Activated CD4-positive, alpha-beta T cell treated with anti-CD3 and anti-CD28 coated beads for 4 hours (primary cell): Measurements from ENCODE around the gene BCR.

ENCODE experiments used
- DNase-seq, 2 donors: peaks; one replicate each; pipeline ENCODE4 v3.0.0-alpha.2; 2020

The BCR gene

DNA sequence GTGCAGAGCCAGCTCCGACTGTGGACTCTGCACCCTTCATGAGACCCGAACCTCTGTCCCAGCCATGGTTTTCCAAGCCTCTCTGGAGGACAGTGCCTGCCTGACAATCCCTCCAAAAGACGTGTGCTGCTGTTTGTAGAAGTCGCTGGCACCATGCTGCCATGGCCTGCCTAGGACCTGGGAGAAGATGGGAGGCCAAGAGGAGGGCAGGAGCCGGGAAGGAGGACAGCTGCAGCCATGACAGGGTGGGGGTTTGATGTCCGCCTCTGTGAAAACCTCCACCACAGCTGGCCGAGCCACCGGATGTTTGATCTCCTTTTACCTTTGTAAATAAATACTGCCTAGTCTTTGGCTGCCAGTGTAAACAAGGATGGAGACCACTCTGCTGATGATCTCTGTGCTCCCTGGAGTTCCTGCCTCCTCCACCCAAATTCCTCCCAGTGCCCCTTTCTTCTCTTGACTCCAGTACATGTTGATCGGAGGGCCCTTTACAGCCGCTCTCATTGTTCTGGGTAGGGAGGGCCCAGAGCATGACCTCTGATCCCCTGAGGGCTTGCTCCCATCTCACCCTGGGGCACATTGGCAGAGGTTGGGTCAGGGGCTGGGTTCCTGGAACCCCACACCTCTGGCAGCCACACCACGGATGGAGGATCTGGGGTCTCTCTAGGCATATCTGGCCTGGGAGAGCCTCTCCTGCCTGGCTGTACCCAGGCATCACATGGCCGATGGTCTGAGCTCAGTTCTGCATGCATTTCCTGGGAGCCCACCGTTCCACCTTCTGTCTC, 66.9 kb downstream of the BCR start:
- no peak for DNase-seq

DNA sequence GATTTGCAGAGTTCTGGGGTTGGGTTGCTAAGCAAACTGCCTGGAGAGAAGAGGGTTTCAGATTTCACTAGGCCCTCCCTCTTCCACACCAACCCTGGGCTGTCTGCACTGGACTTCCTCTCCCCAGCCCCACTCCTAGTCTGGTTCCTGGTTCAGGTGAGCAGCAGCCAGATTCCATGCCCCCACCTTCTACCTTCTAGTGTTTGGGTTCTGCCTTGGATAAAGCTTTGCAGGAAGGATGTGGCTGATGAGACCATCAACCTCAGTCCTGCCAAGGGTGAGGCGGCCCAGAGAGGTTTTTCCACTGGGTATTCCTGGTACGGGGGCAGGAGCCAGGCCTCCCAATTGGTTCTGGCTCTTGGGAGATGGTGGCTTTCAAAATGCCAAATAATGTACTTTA, 68.3 kb downstream of the BCR start:
- no peak for DNase-seq

DNA sequence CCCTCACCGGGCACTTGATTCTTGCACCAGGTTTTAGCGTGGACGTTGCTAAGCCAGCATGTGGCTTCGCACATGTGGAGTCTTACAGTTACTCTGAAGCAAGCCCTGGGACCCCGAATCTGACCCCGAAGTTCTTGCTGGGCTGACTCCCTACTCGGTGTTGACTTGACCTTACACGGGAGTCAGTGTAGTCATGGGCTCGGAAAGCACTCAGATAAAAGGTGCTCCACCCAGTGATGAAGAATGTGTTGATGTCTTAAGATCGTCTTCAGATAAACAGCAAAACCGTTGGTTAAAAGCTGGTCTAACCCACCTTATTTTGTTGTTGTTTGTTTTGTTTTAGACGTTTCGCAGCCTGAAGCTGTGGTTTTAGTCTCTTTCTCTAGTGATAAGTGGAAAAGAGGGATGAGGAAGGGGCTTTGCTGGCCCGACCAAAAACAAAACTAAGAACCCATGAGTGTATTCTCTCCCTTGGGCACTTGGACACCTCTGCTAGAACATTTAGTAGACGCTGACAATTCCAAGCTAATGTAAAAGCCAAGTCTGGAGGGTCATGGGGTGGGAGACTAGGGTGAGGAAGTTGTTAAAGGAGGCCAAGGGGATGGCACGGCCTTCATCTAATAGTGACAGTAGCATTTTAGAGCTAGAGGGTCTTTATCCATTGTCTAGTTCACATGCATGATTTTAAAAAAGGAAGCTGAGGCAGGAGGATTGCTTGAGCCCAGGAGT, 69.9 kb downstream of the BCR start:
- no peak for DNase-seq

DNA sequence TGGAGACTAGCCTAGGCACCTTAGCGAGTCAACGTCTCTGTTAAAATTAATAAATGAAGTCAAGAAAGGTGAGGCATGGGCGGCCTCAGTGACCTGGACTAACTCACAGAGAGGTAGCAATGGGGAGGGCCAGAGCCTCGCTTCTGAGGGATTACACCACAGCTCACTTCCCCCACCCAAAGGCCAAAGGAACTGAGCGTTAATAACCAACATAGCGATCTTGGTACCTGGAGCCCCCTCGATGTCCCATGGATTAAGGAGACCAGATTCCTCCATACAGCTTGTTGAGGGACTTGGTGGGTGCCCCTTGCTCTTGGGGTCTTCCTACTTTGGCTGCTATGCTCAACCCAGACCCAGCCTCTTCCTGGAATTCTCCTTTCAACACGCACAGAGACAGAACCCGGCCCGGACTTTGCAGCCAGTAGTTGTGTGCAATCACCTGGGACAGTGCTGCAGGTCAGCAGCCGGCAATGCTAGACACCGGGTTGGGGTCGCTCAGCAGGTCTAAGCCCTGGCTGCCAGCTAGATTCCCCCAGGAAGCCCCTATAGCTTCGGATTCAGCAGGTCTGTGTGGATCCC, 70.6 kb downstream of the BCR start:
- no peak for DNase-seq

DNA sequence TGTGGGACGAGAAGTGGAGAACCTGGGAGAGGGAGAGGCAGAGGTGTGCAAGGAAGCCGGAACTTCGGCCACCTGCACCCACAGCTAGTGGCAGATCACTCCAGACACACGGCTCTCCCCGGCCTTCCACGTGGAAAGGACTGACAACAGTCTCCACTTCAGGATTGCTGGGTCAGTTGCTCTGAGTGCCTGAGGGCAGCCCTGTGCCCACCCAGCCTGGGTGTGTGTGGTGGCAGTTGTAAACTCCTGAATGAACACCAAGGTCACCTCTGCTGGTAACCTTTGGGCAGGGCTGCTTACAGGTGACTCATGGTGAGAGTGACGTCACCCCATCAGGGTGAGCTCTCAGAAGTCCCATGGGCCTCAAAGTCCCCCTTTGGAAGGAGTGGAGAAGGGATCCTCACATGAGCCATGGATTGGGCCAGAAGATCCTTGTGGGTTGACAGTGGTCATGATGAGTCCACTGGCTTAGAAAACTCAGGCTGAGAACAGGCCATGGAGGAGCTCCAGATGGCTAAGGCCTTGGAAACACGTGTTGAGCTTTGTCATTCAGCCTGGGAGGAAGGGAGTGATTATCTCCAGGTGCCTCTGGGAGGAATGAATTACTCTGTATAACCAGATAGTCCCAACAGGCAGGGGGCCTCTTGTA, 71.3 kb downstream of the BCR start:
- DNase-seq: peak; percentile 22 to 25

DNA sequence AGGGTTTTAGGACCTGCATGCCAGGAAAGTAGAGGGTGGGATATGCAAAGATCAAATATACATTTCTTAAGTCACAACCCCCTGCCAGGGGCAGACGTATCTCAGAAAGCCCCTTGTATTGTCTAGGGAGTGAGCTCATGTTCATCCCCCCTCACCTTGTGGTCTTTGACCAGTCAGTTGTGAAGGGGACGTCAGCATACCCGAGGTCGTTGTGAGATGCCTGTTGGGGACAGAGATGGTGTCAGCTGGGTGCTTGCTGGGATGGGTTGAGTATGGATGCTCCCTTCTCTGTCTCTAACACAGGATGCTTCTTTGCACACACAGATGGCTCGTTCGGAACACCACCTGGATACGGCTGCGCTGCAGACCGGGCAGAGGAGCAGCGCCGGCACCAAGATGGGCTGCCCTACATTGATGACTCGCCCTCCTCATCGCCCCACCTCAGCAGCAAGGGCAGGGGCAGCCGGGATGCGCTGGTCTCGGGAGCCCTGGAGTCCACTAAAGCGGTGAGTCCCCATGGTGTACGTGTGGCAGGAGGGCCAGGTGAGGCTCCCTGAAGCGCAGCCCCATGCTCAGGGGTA, 73.3 kb downstream of the BCR start:
- DNase-seq: no peak

DNA sequence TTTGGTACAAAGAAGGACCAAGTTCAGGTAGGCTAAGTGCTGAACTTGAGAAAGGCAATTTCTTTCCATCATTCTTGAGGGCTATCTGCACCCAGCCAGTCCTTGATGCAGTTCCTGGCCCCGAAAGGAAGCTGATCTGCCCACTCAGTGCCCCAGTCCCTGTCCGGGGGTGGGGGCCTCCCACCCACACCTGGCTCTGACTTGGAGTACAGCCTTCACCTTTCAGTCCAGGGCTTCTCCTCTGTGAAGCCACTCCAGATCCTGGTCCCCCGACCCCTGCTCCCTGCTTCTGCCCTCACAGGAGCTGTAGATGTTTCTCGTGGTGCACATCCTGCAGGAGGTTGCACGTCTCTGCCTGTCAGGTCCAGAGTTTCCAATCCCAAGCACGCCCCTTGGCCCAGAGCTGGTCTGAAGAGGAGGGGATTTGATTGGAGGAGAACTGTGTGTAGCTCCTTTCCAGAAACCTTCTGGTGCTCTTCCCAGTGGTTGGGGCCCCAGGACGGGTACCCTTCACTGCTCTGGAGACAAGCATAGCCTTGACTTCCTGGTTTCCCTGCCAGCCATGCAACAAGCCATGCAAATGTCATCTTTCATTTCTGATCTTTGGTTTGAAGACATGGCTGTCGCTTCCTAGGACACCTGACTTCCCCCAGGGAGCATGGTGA, 75.3 kb downstream of the BCR start:
- DNase-seq: no peak

DNA sequence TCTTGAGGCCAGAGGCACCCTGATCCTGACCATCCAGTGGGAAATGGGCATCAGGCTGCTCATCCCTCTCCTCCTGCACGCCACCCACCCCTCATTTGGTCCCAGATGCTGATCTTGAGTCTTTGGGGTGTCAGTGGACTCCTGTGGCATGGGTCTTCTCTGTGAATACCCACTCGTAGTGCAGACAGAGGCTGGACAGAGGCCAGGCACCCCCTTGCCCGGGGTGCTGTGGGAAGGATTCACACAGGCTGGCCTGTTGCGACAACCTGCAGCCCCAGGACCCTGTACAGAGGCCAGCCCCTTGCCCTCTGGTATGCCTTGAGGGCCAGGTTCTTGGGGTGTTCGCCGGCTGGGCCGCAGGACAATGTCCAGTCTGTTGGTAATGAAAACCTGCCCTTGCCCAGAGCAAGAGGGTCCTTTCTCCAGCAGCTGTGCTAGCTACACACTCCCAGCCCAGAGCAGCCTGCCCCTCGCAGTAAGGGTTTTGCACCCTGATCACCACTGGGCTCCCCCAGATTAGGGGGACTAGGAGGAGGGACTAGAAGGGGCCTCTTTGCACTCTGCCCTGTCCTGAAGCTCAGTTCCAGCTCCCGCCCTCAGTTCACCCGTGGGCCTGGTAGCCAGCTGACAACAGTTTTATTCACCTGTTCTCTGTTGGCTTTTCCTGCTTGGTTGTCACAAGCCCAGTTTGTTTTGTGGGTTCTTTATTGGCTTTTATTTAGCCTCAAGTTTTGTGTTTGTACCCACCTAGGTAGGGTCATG, 76.0 kb downstream of the BCR start:
- DNase-seq: no peak

DNA sequence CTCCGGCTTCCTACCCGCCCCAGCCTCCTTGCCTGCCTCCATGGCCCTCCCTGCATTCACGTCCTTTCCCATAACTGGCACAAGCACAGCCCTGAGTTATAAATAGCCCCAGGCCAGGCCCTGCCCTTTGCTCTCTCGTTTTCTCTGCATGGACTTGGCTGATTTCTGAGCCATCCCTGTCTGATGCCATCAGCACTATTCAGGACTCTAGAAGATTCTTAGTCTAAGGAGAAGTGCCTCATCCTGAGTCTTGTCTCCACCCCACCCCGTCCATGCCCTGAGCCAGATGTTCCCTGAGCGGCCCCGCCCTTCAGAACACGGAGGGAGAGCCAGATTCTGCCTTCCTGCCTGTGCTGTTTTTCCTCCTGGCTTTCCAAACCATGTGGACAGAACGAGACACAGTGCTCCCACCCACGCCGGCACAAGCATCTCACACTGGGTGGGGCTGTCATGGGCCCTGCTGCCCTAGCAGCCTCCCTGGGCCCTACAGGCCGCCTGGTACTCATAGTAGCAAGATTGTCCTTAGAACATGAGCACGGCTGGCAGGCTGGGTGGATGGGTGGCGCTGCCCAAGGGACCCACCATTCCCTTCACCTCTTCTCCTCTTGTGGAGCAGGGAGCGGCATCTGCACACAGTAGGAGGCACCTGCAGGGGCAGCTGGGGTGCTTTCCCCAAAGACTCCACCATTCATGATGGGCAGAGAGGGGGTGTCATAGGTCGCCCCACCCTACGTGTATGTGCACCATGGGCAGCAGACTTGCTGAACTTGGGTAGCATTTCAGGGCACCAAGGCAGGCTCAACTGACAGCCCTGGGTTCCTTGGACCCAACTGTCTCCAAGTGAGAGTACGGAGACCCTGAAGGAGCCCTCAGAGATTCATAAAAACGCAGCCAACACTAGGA, 76.9 kb downstream of the BCR start:
- no peak for DNase-seq

DNA sequence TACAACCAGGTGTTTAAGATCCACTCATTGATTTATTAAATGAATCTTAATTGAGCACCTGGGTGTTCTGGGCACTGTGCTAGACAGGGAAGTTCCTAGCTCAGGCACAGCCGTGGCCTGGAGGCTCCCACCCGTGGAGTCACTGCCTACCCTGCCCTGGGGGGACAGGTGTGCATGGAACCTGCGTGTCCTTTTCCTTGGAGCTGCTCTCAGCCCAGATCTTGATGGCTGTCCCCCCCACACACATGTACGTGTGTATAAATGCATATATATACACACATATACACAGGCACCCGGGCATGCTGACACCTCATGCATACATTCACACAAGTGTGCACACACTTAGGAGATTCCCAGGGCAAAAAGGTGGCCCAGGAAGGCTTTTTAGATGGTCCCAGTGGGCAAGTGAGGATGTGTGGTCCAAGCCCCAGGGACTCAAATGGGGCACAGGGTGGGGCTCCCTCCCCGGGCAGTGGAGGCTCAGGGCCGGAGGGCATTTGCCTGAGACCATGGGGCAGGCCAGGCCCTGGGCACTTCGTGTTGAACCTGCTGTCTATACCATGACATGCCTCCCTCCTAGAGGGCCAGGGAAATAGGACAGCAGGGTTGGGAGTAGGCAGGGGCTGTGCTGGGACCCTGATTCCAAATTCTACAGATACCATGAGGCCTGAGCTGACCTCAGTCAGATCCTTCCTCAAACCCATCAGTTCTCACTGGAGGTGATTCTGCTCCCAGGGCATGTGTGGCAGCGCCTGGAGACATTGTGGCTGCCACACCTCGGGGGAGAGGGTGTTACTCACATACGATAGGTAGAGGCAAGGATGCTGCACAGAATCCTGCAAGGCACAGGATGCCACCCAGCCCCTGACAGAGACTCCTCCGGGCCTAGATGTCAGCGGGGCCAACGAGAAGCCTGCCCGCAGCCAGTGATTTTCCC, 77.8 kb downstream of the BCR start:
- no peak for DNase-seq

DNA sequence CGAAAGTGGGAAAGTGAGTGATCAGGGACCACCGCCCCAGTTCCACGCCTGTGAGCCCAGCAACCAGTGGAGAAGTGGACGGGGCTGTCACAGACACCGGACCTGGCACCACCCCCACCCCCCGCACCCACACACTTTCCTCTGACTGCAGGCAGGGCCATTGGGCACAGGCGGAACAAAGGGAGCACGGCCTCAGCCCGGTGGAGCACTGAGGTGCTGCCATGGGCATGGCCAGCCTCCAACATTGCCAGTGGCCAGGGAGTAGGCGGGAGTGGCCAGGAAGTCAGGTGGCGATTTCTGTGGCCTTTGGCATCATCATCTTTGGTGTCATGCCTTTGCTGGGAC, 78.5 kb downstream of the BCR start:
- DNase-seq: no peak

DNA sequence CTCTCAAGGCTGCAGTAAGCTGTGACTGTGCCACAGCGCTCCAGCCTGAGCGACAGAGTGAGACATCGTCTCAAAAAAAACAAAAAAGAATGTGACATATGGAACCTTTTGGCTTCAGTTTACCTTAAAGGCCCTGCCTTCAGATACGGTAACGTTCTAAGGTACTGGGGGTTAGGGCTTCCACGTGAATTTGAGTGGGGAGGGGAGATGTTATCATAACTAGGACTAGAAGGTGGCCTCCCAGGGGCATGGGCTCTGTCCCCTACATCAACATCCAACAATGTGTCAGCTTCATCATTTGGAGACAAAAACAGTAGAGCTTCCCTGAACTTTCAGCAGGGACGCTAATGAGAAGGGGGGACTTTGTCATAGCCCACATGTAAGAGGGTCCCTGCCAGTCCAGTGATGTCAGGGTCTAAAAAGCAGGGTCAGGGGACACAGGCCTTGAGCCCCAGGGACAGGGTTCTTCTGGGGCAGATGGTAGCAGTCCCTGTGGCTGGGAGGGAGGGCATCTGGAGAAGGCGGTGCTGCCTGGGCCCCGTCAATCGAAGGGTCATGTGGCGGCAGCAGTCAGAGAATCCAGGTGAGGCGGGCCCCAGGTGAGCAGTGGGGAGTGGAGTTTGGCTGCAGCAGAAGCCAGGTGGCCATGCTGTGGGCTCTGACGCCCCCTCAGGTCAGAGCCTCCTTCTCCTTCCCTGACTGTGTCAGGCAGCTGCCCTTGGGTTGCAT, 79.8 kb downstream of the BCR start:
- no peak for DNase-seq

DNA sequence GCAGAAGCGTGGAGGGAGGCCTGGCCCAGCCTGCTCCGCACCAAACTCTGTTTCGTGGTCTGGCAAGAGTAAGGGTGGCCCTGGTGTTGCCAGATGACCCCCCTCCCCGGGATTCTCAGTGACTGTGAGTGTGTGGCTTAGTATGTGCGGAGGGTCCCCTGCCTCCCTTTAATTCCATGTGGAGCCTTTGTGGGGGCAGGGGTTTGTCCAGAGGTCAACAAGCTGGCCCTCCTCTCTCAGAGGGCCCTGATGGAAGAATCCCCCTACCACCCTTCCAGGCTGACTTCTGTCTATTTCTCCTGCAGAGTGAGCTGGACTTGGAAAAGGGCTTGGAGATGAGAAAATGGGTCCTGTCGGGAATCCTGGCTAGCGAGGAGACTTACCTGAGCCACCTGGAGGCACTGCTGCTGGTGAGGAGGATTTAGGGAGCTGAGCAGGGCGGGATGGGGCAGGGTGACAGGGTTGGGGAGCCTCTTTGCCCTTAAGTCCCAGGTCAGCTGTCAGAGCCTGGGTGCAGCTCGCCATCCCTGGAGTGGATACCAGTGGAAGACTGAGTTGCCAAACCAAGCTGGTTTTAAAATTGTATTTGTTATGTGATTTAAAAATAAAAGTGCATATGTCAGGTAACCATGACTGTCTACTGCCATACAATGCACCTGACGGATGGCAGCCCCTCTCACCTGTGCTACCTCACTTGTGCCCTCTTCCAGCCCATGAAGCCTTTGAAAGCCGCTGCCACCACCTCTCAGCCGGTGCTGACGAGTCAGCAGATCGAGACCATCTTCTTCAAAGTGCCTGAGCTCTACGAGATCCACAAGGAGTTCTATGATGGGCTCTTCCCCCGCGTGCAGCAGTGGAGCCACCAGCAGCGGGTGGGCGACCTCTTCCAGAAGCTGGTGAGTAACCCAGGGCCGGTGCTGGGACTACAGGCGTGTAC, 80.6 kb downstream of the BCR start:
- no peak for DNase-seq

DNA sequence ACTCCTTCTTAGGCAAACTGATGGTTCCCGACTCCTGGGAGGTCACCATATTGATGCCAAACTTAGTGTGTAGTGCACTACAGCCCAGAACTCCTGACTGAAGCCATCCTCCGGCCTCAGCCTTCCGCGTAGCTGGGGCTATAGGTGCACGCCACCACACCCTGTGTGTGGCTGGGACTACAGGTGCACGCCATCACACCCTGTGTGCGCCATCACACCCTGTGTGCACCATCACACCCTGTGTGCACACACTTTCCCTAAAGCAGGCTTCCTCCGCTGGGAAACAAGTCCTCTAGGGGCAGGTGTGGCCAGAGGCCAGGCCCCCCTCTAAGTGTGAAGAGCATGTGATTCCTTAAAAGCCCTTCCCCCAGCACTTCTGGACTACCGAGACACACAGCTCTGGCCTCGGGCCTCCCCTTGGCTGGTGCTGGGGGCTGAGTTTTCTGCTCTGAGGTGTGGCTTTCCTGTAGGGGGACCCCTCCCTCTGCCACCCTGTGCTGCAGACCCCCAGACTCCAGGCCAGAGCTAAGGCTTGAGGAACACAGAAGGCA, 81.7 kb downstream of the BCR start:
- DNase-seq: no peak

DNA sequence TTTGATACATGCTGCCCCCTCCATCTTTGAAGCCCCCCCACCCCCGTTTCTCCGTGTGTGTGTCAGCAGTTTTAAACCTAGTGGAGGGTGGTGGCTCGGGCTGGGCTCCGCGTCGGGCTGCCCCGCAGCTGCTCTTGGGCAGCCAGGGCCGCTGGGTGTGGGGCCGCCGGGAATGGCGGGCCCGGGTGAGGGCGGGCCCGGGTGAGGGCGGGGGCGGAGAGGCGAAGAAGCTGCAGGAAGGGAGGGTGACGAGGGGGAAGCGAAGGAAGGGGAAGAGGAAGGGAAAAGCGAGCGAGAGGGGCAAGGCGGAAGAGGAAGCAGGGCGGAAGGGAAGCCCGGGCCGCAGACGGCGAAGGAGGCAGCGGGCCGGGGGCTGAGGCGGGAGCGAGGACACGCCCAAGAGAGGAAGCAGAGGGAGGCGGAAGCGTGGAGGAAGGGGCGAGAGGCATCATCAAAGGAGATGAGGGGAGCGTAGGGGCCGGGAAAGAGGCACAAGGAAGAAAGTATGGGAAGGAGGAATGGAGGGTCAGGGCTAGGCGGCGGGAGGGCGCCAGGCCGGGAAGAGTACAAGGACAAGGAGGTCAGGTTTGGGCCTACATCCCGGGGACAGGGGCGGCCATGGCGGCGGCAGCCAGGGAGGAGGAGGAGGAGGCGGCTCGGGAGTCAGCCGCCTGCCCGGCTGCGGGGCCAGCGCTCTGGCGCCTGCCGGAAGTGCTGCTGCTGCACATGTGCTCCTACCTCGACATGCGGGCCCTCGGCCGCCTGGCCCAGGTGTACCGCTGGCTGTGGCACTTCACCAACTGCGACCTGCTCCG, 82.4 kb downstream of the BCR start:
- no peak for DNase-seq
